Right ventricle myocardium superior (tissue), 1 donor: Measurements from ENCODE around the gene ARFGAP3. TPM values are rescaled to one million over a fixed set of nuclear protein-coding genes. Genes with fewer than 3 reads are reported as not detected.

Experiments
- ATAC-seq: fragments of 200-7000 bp; cut with Tn5 transposase; one replicate; pipeline ENCODE4 v1.9.1; 2020; ENCODE audit warnings: mild to moderate bottlenecking; ENCODE audit not compliant: poor library complexity
- DNase-seq: peaks from one replicate; pipeline ENCODE4 v3.0.0-alpha.2; 2020
- intact Hi-C: fragments of 100-400 bp; cut with DNase I; formaldehyde crosslinking; loops from one replicate; pipeline ENCODE4 v1.11.2; 2022
- total RNA-seq: library from RNA; stranded (reverse); fragmentation: NEBNext Ultra II Directional; extraction: Animal tissue kit (Norgen Biotek cat#: 25700); gene quantifications from one replicate; pipeline ENCODE4 v1.2.1, GENCODE V29; 2021
- donor health status: DM: no; HTN: yes; CAD: no; lungs with severe emphysema.

ARFGAP3 gene
- total RNA-seq, 1 donor from 2014 or later, result 22.4 TPM

- ATAC-seq, result no peak
- intact Hi-C loops, result no loop called here
- no peak for DNase-seq
Observed at GRCh38 chr22:42836026-42836425, 21.0 kb downstream of the ARFGAP3 start.

GRCh38 chr22:42834177-42834949 is 22.7 kb downstream of the ARFGAP3 start:
- intact Hi-C loops, result no loop called here
- DNase-seq (no peak), ATAC-seq (no peak)

- ATAC-seq (no peak), DNase-seq (no peak)
- intact Hi-C loops, result no loop called here
Observed at GRCh38 chr22:42833104-42833503, 24.0 kb downstream of the ARFGAP3 start.

GRCh38 chr22:42831712-42832111 is 25.4 kb downstream of the ARFGAP3 start:
- DNase-seq (no peak), ATAC-seq (no peak)
- intact Hi-C loops, result no loop called here

- no peak for DNase-seq
- intact Hi-C loops, result no loop called here
- no peak for ATAC-seq
Observed at GRCh38 chr22:42830161-42830560, 26.9 kb downstream of the ARFGAP3 start.

- no peak for ATAC-seq
- no peak for DNase-seq
- intact Hi-C loops, result no loop called here
Observed at GRCh38 chr22:42829302-42829701, 27.8 kb downstream of the ARFGAP3 start.

- ATAC-seq (no peak), DNase-seq (no peak)
- intact Hi-C loops, result no loop called here
Observed at GRCh38 chr22:42825796-42826195, 31.3 kb downstream of the ARFGAP3 start.

- intact Hi-C loops, result loop anchor here (5.0 kb wide), 1 partner anchor 159 kb away; no protein-coding TSS in a partner anchor
- ATAC-seq (no peak), DNase-seq (no peak)
Observed at GRCh38 chr22:42821386-42821785, 35.7 kb downstream of the ARFGAP3 start.

- intact Hi-C loops, result loop anchor here (5.0 kb wide), 1 partner anchor 158 kb away; no protein-coding TSS in a partner anchor
- no peak for DNase-seq
- ATAC-seq, result peak; percentile 62
Observed at GRCh38 chr22:42820045-42820763, 36.9 kb downstream of the ARFGAP3 start.

- ATAC-seq (no peak), DNase-seq (no peak)
- intact Hi-C loops, result loop anchor here (5.0 kb wide), 1 partner anchor 157 kb away; no protein-coding TSS in a partner anchor
Observed at GRCh38 chr22:42819412-42820044, 37.5 kb downstream of the ARFGAP3 start.

GRCh38 chr22:42817556-42817955 is 39.5 kb downstream of the ARFGAP3 start:
- ATAC-seq, result no peak
- intact Hi-C loops, result no loop called here

GRCh38 chr22:42816336-42816735 is 40.7 kb downstream of the ARFGAP3 start:
- no peak for ATAC-seq
- intact Hi-C loops, result no loop called here
- DNase-seq, result no peak

More at GRCh38 chr22:42817556-42817955, 39.5 kb downstream of the ARFGAP3 start:
- no peak for DNase-seq

- no peak for DNase-seq
- ATAC-seq, result no peak
- intact Hi-C loops, result no loop called here
Observed at GRCh38 chr22:42814616-42815015, 42.5 kb downstream of the ARFGAP3 start.

- intact Hi-C loops, result no loop called here
- DNase-seq (no peak), ATAC-seq (no peak)
Observed at GRCh38 chr22:42814215-42814614, 42.9 kb downstream of the ARFGAP3 start.

- DNase-seq (no peak), ATAC-seq (peak; percentile 12)
- intact Hi-C loops, result no loop called here
Observed at GRCh38 chr22:42813501-42813900, 43.6 kb downstream of the ARFGAP3 start.

- no peak for DNase-seq
- no peak for ATAC-seq
- intact Hi-C loops, result no loop called here
Observed at GRCh38 chr22:42811459-42811858, 45.6 kb downstream of the ARFGAP3 start.

- no peak for DNase-seq
- intact Hi-C loops, result no loop called here
- no peak for ATAC-seq
Observed at GRCh38 chr22:42808521-42808920, 48.6 kb downstream of the ARFGAP3 start.

GRCh38 chr22:42807185-42807584 is 49.9 kb downstream of the ARFGAP3 start:
- no peak for ATAC-seq
- intact Hi-C loops, result no loop called here

GRCh38 chr22:42805998-42806830 is 50.9 kb downstream of the ARFGAP3 start:
- intact Hi-C loops, result no loop called here
- DNase-seq (no peak), ATAC-seq (peak; percentile 19)

More at GRCh38 chr22:42807185-42807584, 49.9 kb downstream of the ARFGAP3 start:
- DNase-seq, result no peak
